Activated T-cell treated with anti-CD3 and anti-CD28 coated beads for 48 hours (primary cell): ENCODE data around the gene ENPP4.
"Not testable (repeated sequence)": the region's sequence is repeated elsewhere in the genome, so short reads cannot be mapped to it uniquely, and the experiment has no call there.

Experiments used
- DNase-seq: peaks from one replicate; pipeline ENCODE4 v3.0.0-alpha.2; 2020; ENCODE audit warnings: low read depth

ENPP4 gene

GRCh38 chr6:46130666-46131065 is 877 bp downstream of the ENPP4 start:
- no peak for DNase-seq

- not testable (repeated sequence) for DNase-seq
Measured at GRCh38 chr6:46131291-46131690, 1.5 kb downstream of the ENPP4 start.

- DNase-seq, result no peak
Measured at GRCh38 chr6:46134216-46134615, 4.4 kb downstream of the ENPP4 start.

GRCh38 chr6:46135176-46135575 is 5.4 kb downstream of the ENPP4 start:
- DNase-seq, result no peak

- DNase-seq, result no peak
Measured at GRCh38 chr6:46136831-46137230, 7.0 kb downstream of the ENPP4 start.

- DNase-seq, result no peak
Measured at GRCh38 chr6:46137387-46137786, 7.6 kb downstream of the ENPP4 start.

- DNase-seq, result no peak
Measured at GRCh38 chr6:46138281-46138680, 8.5 kb downstream of the ENPP4 start.

GRCh38 chr6:46144270-46144669 is 14.5 kb downstream of the ENPP4 start:
- DNase-seq, result no peak

- not testable (repeated sequence) for DNase-seq
Measured at GRCh38 chr6:46149066-46149465, 19.3 kb downstream of the ENPP4 start.

GRCh38 chr6:46156701-46157100 is 26.9 kb downstream of the ENPP4 start:
- no peak for DNase-seq

GRCh38 chr6:46159229-46159628 is 29.4 kb downstream of the ENPP4 start:
- DNase-seq, result no peak

GRCh38 chr6:46160102-46160501 is 30.3 kb downstream of the ENPP4 start:
- DNase-seq, result no peak

- peak; percentile 49 for DNase-seq
Measured at GRCh38 chr6:46170357-46171289, 40.8 kb downstream of the ENPP4 start, which contains the start of gene ENPP5. ENPP5 (minus strand) TSS chr6:46170980; CDS start chr6:46168262, 2,718 bp downstream.

GRCh38 chr6:46172176-46172575 is 42.4 kb downstream of the ENPP4 start:
- no peak for DNase-seq

GRCh38 chr6:46174904-46175303 is 45.1 kb downstream of the ENPP4 start:
- no peak for DNase-seq

- DNase-seq, result no peak
Measured at GRCh38 chr6:46175446-46175845, 45.7 kb downstream of the ENPP4 start.

GRCh38 chr6:46175976-46176375 is 46.2 kb downstream of the ENPP4 start:
- DNase-seq, result no peak

GRCh38 chr6:46184114-46184513 is 54.3 kb downstream of the ENPP4 start:
- no peak for DNase-seq

GRCh38 chr6:46186583-46186982 is 56.8 kb downstream of the ENPP4 start:
- DNase-seq, result no peak

- no peak for DNase-seq
Measured at GRCh38 chr6:46189726-46190125, 59.9 kb downstream of the ENPP4 start.

- DNase-seq, result no peak
Measured at GRCh38 chr6:46190889-46191288, 61.1 kb downstream of the ENPP4 start.

GRCh38 chr6:46191961-46192360 is 62.2 kb downstream of the ENPP4 start:
- no peak for DNase-seq
